ENCODE measurements around the gene GPR137B. TPM values are rescaled to one million over a fixed set of nuclear protein-coding genes. Genes with fewer than 3 reads are reported as not detected.

Gene GPR137B
- total RNA-seq, 1 donor from 2014 or later = 5.8 TPM

GRCh38 chr1:236253119-236253518 lies 110.8 kb downstream of the GPR137B start:
- no peak for DNase-seq (ENCODE audit: low read depth)

- DNase-seq (ENCODE audit: low read depth) = no peak
Measured at GRCh38 chr1:236253918-236254637, 111.7 kb downstream of the GPR137B start.

DNA sequence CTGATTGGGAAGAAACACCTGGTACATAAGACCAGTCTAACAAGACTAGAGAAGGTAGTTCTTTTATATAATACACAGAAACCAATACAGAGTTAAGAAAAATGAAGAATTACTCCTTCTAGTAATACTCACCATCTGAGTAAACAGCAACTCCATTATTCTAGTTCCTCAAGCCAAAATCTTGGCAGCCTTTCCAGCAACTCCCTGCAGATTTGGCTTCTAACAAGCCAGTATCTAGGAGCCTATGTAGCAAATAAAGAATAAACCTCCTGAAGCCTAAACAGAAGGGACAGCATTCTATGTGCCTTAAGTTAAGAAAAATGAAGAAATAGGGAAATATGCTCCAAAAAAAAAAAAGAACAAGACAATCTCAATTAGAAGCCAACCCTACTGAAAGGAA lies 114.9 kb downstream of the GPR137B start:
- DNase-seq (ENCODE audit: low read depth) = no peak

GRCh38 chr1:236258114-236258622 lies 115.8 kb downstream of the GPR137B start:
- DNase-seq (ENCODE audit: low read depth) = no peak

Other genes with a start within 250 kb of the GPR137B start
- 7.8 and 8.7 TPM in 2 replicates for gene NID1, start 77.4 kb upstream of the GPR137B start, total RNA-seq
- gene ERO1B, start 139.4 kb downstream of the GPR137B start, total RNA-seq = 3.9 TPM in 2 replicates

All from myocyte (in vitro differentiated cells).